GM12878 (cell line): ENCODE data around the gene COMMD3. TPM values are rescaled to one million over a fixed set of nuclear protein-coding genes. Genes with fewer than 3 reads are reported as not detected.

Source experiments
- BACH1 ChIP-seq: fragments of 450-650 bp; IDR thresholded peaks from 2 replicates; pipeline ENCODE4 v1.6.1; 2017; ENCODE audit warnings: mild to moderate bottlenecking, borderline replicate concordance
- BHLHE40 ChIP-seq, 2 experiments: fragments of 450-650 bp in 1 of 2; IDR thresholded peaks; 2 replicates each; pipeline ENCODE4 v1.6.1; 2011 to 2017; ENCODE audit warnings: low read depth in 2 of 2, borderline replicate concordance in 1 of 2, improper control_type of control experiment in 1 of 2, low read length in 1 of 2, mild to moderate bottlenecking in 1 of 2
- BMI1 ChIP-seq: fragments of 450-650 bp; IDR thresholded peaks from 2 replicates; pipeline ENCODE4 v1.6.1; 2016; ENCODE audit warnings: mild to moderate bottlenecking, moderate library complexity, borderline replicate concordance
- CHD2 ChIP-seq: IDR thresholded peaks from 2 replicates; pipeline ENCODE4 v1.6.1; 2011; ENCODE audit warnings: low read depth, low read length, improper control_type of control experiment, borderline replicate concordance
- CUX1 ChIP-seq: IDR thresholded peaks from 2 replicates; pipeline ENCODE4 v1.6.1; 2012; ENCODE audit warnings: improper control_type of control experiment, low read depth, low read length; ENCODE audit not compliant: insufficient replicate concordance
- ELK1 ChIP-seq: IDR thresholded peaks from 2 replicates; pipeline ENCODE4 v1.6.1; 2012; ENCODE audit warnings: low read depth, low read length, improper control_type of control experiment
- GATAD2B ChIP-seq: fragments of 450-650 bp; conservative IDR thresholded peaks from 2 replicates; pipeline ENCODE4 v1.6.1; 2017; ENCODE audit warnings: low read depth, mild to moderate bottlenecking, moderate library complexity
- HDGF ChIP-seq: fragments of 450-650 bp; IDR thresholded peaks from 2 replicates; pipeline ENCODE4 v1.6.1; 2016; ENCODE audit warnings: antibody characterized with exemption
- HSF1 ChIP-seq: fragments of 150-350 bp; IDR thresholded peaks from 2 replicates; pipeline ENCODE4 v1.6.1; 2014; ENCODE audit warnings: mild to moderate bottlenecking, low read depth, low read length
- PAX8 ChIP-seq: fragments of 450-650 bp; IDR thresholded peaks from 2 replicates; pipeline ENCODE4 v1.6.1; 2017; ENCODE audit warnings: mild to moderate bottlenecking, moderate library complexity
- SMAD1 ChIP-seq: fragments of 450-650 bp; IDR thresholded peaks from 2 replicates; pipeline ENCODE4 v1.6.1; 2018; ENCODE audit warnings: mild to moderate bottlenecking, low read depth; ENCODE audit not compliant: partially characterized antibody
- SRF ChIP-seq, 2 experiments: IDR thresholded peaks; 2 replicates each; pipeline ENCODE4 v1.6.1; 2011; ENCODE audit warnings: low read depth in 2 of 2, low read length in 2 of 2, mild to moderate bottlenecking in 1 of 2, moderate library complexity in 1 of 2
- TBL1XR1 ChIP-seq: IDR thresholded peaks from 2 replicates; pipeline ENCODE4 v1.6.1; 2012; ENCODE audit warnings: low read depth, low read length, improper control_type of control experiment
- ZNF384 ChIP-seq: IDR thresholded peaks from 2 replicates; pipeline ENCODE4 v1.6.1; 2012; ENCODE audit warnings: low read depth, mild to moderate bottlenecking, low read length, improper control_type of control experiment, borderline replicate concordance
- polyA plus RNA-seq, 11 experiments: library from polyadenylated mRNA; depleted of rRNA in 4 of 11; unstranded in 6 of 11; stranded (reverse) in 5 of 11; fragments of >200 nt; fragmentation: Nextera tagmentation in 4 of 11; fragmentation: Illumina TruSeq in 1 of 11; extraction: Ambion mirVana in 4 of 11; extraction: Trizol in 1 of 11; gene quantifications; 1 replicate in 1 of 11; 2 replicates in 10 of 11; pipeline versions ENCODE4 v1.2.1 to v1.2.3, GENCODE V29; 2011 to 2016; ENCODE audit warnings: inconsistent platforms in 2 of 11, missing spikeins in 2 of 11, low read depth in 1 of 11
- total RNA-seq, 4 experiments: library from RNA; depleted of rRNA in 3 of 4; stranded (reverse); fragments of >200 nt in 3 of 4; fragmentation: Illumina TruSeq in 1 of 4; extraction: Trizol in 1 of 4; gene quantifications; 2 replicates each; pipeline versions ENCODE4 v1.2.1 to v1.2.3, GENCODE V29; 2013 to 2021
- TF ChIP-seq, protein P1 (sequence below): fragments of 450-650 bp; IDR thresholded peaks from 2 replicates; pipeline ENCODE4 v1.6.1; 2018; ENCODE audit warnings: borderline replicate concordance, mild to moderate bottlenecking; ENCODE audit not compliant: partially characterized antibody
- TF ChIP-seq, protein P2 (sequence below): fragments of 450-650 bp; IDR thresholded peaks from 2 replicates; pipeline ENCODE4 v1.6.1; 2017; ENCODE audit warnings: mild to moderate bottlenecking

COMMD3 gene
- total and polyA plus RNA-seq, 10 of the 15 experiments (the other 5 are each of a cell fraction or from before 2014, with no cell fraction given): 64.5 to 248 (median 84.4) TPM

GRCh38 chr10:22321156-22321923 lies 5.2 kb downstream of the COMMD3 start (continued):
- TF ChIP-seq HSF1 (no peak), PAX8 (no peak), BMI1 (peak; percentile 31; the same call in 1 of the 2 replicates), HDGF (no peak), CHD2 (0 out of 2 replicates have a peak, but pooled peaks have one; percentile 31), SRF (IDR thresholded peaks at IDR 0.05; ENCODE audit: low read depth in 2 of 2, low read length in 2 of 2) (no peak), BACH1 (peak; percentile 63; the same call in 1 of the 2 replicates), BHLHE40 (IDR thresholded peaks at IDR 0.05; ENCODE audit: borderline replicate concordance in 1 of 2, low read depth in 2 of 2, low read length in 1 of 2) (peak in 1 of 2 experiments; percentile 22; a peak in 1 of 4 replicates), GATAD2B (peak; percentile 90), ZNF384 (no peak), SMAD1 (no peak), TBL1XR1 (no peak), CUX1 (no peak), ELK1 (no peak)
- TF ChIP-seq, protein P1, sequence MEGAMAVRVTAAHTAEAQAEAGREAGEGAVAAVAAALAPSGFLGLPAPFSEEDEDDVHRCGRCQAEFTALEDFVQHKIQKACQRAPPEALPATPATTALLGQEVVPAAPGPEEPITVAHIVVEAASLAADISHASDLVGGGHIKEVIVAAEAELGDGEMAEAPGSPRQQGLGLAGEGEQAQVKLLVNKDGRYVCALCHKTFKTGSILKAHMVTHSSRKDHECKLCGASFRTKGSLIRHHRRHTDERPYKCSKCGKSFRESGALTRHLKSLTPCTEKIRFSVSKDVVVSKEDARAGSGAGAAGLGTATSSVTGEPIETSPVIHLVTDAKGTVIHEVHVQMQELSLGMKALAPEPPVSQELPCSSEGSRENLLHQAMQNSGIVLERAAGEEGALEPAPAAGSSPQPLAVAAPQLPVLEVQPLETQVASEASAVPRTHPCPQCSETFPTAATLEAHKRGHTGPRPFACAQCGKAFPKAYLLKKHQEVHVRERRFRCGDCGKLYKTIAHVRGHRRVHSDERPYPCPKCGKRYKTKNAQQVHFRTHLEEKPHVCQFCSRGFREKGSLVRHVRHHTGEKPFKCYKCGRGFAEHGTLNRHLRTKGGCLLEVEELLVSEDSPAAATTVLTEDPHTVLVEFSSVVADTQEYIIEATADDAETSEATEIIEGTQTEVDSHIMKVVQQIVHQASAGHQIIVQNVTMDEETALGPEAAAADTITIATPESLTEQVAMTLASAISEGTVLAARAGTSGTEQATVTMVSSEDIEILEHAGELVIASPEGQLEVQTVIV: no peak
- TF ChIP-seq, protein P2, sequence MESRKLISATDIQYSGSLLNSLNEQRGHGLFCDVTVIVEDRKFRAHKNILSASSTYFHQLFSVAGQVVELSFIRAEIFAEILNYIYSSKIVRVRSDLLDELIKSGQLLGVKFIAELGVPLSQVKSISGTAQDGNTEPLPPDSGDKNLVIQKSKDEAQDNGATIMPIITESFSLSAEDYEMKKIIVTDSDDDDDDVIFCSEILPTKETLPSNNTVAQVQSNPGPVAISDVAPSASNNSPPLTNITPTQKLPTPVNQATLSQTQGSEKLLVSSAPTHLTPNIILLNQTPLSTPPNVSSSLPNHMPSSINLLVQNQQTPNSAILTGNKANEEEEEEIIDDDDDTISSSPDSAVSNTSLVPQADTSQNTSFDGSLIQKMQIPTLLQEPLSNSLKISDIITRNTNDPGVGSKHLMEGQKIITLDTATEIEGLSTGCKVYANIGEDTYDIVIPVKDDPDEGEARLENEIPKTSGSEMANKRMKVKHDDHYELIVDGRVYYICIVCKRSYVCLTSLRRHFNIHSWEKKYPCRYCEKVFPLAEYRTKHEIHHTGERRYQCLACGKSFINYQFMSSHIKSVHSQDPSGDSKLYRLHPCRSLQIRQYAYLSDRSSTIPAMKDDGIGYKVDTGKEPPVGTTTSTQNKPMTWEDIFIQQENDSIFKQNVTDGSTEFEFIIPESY: 0 out of 2 replicates have a peak, but pooled peaks have one; percentile 30
